Keratinocyte (primary cell): ENCODE measurements around the gene ADH7. TPM values are rescaled to one million over a fixed set of nuclear protein-coding genes. Genes with fewer than 3 reads are reported as not detected.

Source experiments
- DNase-seq: peaks from one replicate; pipeline ENCODE4 v3.0.0-alpha.2; 2011; ENCODE audit warnings: low read depth, missing footprints, low spot score
- FAIRE-seq: peaks from 2 replicates; lab custom pipeline; 2011; peaks lifted over from hg19 to GRCh38; lab: Jason Lieb, UNC
- H2AFZ ChIP-seq: 2 replicates; pipeline ENCODE4 v1.6.0; 2012; ENCODE audit warnings: low read length, control low read depth, inconsistent platforms; ENCODE audit not compliant: control insufficient read depth
- H3K27ac ChIP-seq: 2 replicates; pipeline ENCODE4 v1.5.1; 2011; ENCODE audit warnings: low read length; ENCODE audit not compliant: control insufficient read depth, insufficient read depth
- H3K27me3 ChIP-seq: 3 replicates; pipeline ENCODE4 v1.6.0; 2011; ENCODE audit warnings: low read length; ENCODE audit not compliant: control insufficient read depth, insufficient read depth; ENCODE audit errors: extremely low read depth
- H3K36me3 ChIP-seq, 2 experiments: 2 replicates in 1 of 2; 3 replicates in 1 of 2; pipeline ENCODE4 v1.5.1; 2011; ENCODE audit warnings: low read length in 2 of 2, mild to moderate bottlenecking in 1 of 2; ENCODE audit not compliant: control insufficient read depth in 2 of 2, insufficient read depth in 2 of 2; ENCODE audit errors: extremely low read depth in 1 of 2
- H3K4me1 ChIP-seq: 3 replicates; pipeline ENCODE4 v1.5.1; 2011; ENCODE audit warnings: low read length; ENCODE audit not compliant: control insufficient read depth, insufficient read depth; ENCODE audit errors: extremely low read depth
- H3K4me2 ChIP-seq: 3 replicates; pipeline ENCODE4 v1.6.0; 2011; ENCODE audit warnings: low read depth, low read length; ENCODE audit not compliant: control insufficient read depth, insufficient read depth; ENCODE audit errors: extremely low read depth
- H3K4me3 ChIP-seq, 3 experiments: fragments of 200-600 bp in 1 of 3; sonication (generic) in 1 of 3; 2 replicates in 2 of 3; 3 replicates in 1 of 3; pipeline ENCODE4 v1.5.1; 2011 to 2016; ENCODE audit warnings: low read length in 3 of 3, mild to moderate bottlenecking in 3 of 3, control low read depth in 2 of 3, inconsistent platforms in 1 of 3, low read depth in 1 of 3, mixed read lengths in 1 of 3, mixed run types in 1 of 3, moderate library complexity in 1 of 3; ENCODE audit not compliant: control insufficient read depth in 2 of 3, insufficient read depth in 2 of 3; ENCODE audit errors: extremely low read depth in 1 of 3
- H3K79me2 ChIP-seq: 2 replicates; pipeline ENCODE4 v1.6.0; 2012; ENCODE audit warnings: low read length; ENCODE audit not compliant: control insufficient read depth, insufficient read depth
- H3K9ac ChIP-seq: 3 replicates; pipeline ENCODE4 v1.6.0; 2011; ENCODE audit warnings: low read length; ENCODE audit not compliant: control insufficient read depth, insufficient read depth; ENCODE audit errors: extremely low read depth
- H3K9me1 ChIP-seq: 3 replicates; pipeline ENCODE4 v1.6.0; 2011; ENCODE audit warnings: low read length; ENCODE audit not compliant: control insufficient read depth, insufficient read depth; ENCODE audit errors: extremely low read depth
- H3K9me3 ChIP-seq: 2 replicates; pipeline ENCODE4 v1.5.1; 2012; ENCODE audit warnings: low read depth, low read length; ENCODE audit not compliant: control insufficient read depth
- H4K20me1 ChIP-seq: 3 replicates; pipeline ENCODE4 v1.6.0; 2011; ENCODE audit warnings: low read length; ENCODE audit not compliant: control insufficient read depth, insufficient read depth; ENCODE audit errors: extremely low read depth
- CTCF ChIP-seq, 3 experiments: IDR thresholded peaks in 1 of 3; conservative IDR thresholded peaks in 1 of 3; optimal IDR thresholded peaks in 1 of 3; 2 replicates in 2 of 3; 3 replicates in 1 of 3; pipeline versions ENCODE3 to v1.5.1; 2011; ENCODE audit warnings: low read length in 3 of 3, mild to moderate bottlenecking in 3 of 3, moderate library complexity in 2 of 3, control low read depth in 1 of 3, inconsistent platforms in 1 of 3; ENCODE audit not compliant: insufficient read depth in 2 of 3; ENCODE audit errors: extremely low read depth in 1 of 3
- EZH2 ChIP-seq: IDR thresholded peaks from one replicate; pipeline ENCODE4 v1.6.1; 2012; ENCODE audit warnings: inconsistent platforms, mild to moderate bottlenecking, low read length, moderate library complexity
- dilution Hi-C: fragments of 300-500 bp; cut with MboI; formaldehyde crosslinking; loops from one replicate; pipeline ENCODE4 v1.7.0; 2020; ENCODE audit warnings: low sequenced_read_pairs; ENCODE audit not compliant: extremely low pct_ligation_motif_present
- polyA plus RNA-seq, 5 experiments: library from polyadenylated mRNA; depleted of rRNA in 3 of 5; stranded (reverse) in 3 of 5; stranded (forward) in 1 of 5; unstranded in 1 of 5; fragments of >200 nt; gene quantifications; 1 replicate in 1 of 5; 2 replicates in 3 of 5; 3 replicates in 1 of 5; pipeline versions ENCODE4 v1.2.1 to v1.2.3, GENCODE V29; 2011 to 2012; ENCODE audit warnings: missing spikeins in 2 of 5, low read depth in 1 of 5, low replicate concordance in 1 of 5

Gene ADH7
- polyA plus RNA-seq, 1 donor (not counting 4 experiments of a cell fraction or from before 2014, with no cell fraction given) = 0.56 TPM

- H3K9me1 ChIP-seq = no peaks in the 10 kb centered on the region
- FAIRE-seq = no peak
- DNase-seq = no peak
- TF ChIP-seq EZH2 = no peak
- TF ChIP-seq CTCF (optimal IDR thresholded peaks at IDR 0.05 in 1 of 3, IDR thresholded peaks at IDR 0.05 in 1 of 3, conservative IDR thresholded peaks at IDR 0.05 in 1 of 3; ENCODE audit: extremely low read depth in 1 of 3, insufficient read depth in 2 of 3, low read length in 3 of 3) = no peak
- H3K9ac ChIP-seq = no peak overlapping the region
- no peaks in the 10 kb centered on the region for H3K36me3 ChIP-seq
- H3K27me3 ChIP-seq = no peaks in the 10 kb centered on the region
- H3K9me3 ChIP-seq = no peaks in the 10 kb centered on the region
- peaks cover 17% of the 10 kb centered on the region for H3K4me1 ChIP-seq
- H4K20me1 ChIP-seq = no peaks in the 10 kb centered on the region
- H3K27ac ChIP-seq = no peak overlapping the region
- no peak overlapping the region for H2AFZ ChIP-seq
- no peak overlapping the region for H3K4me2 ChIP-seq
- dilution Hi-C loops = no loop called here
- H3K4me3 ChIP-seq = no peak overlapping the region
- no peaks in the 10 kb centered on the region for H3K79me2 ChIP-seq
Observed at GRCh38 chr4:99400831-99401230, 34.3 kb downstream of the ADH7 start.

GRCh38 chr4:99399017-99399416 is 36.1 kb downstream of the ADH7 start:
- Histone ChIP-seq H4K20me1 (no peaks in the 10 kb centered on the region), H3K27me3 (no peaks in the 10 kb centered on the region), H3K4me3 (no peak overlapping the region), H3K36me3 (no peaks in the 10 kb centered on the region), H3K79me2 (no peaks in the 10 kb centered on the region), H2AFZ (no peak overlapping the region), H3K9me1 (no peaks in the 10 kb centered on the region), H3K27ac (no peak overlapping the region), H3K9ac (no peak overlapping the region), H3K9me3 (no peaks in the 10 kb centered on the region), H3K4me1 (peaks cover 3% of the 10 kb centered on the region), H3K4me2 (no peak overlapping the region)
- no peak for TF ChIP-seq EZH2
- no peak for TF ChIP-seq CTCF (optimal IDR thresholded peaks at IDR 0.05 in 1 of 3, IDR thresholded peaks at IDR 0.05 in 1 of 3, conservative IDR thresholded peaks at IDR 0.05 in 1 of 3; ENCODE audit: extremely low read depth in 1 of 3, insufficient read depth in 2 of 3, low read length in 3 of 3)
- DNase-seq (no peak), FAIRE-seq (peak; percentile 62)
- dilution Hi-C loops = no loop called here
